Pancreas (tissue), 10 donors: ENCODE results near the gene LRP6. TPM values are rescaled to one million over a fixed set of nuclear protein-coding genes. Genes with fewer than 3 reads are reported as not detected.

Experiments used
- ATAC-seq, 4 donors: fragments of 200-7000 bp; cut with Tn5 transposase; one replicate each; pipeline versions ENCODE4 v1.8.0 to v1.9.1; 2020; ENCODE audit warnings: mild to moderate bottlenecking in 4 of 4, moderate library complexity in 4 of 4
- DNase-seq, 6 donors: peaks; one replicate each; pipeline ENCODE4 v3.0.0-alpha.2; 2020
- FAIRE-seq: peaks from 2 replicates; lab custom pipeline; 2012; peaks lifted over from hg19 to GRCh38; lab: Jason Lieb, UNC
- H3K27ac ChIP-seq, 4 donors: fragments of 200-600 bp; sonication (generic); 1 replicate in 3 of 4; 2 replicates in 1 of 4; pipeline versions ENCODE4 v1.5.0 to v1.8.0; 2020
- H3K27me3 ChIP-seq, 4 donors: fragments of 200-600 bp; one replicate each; pipeline ENCODE4 v1.8.0; 2021
- H3K36me3 ChIP-seq, 3 donors: fragments of 200-600 bp; sonication (generic) in 1 of 3; one replicate each; pipeline versions ENCODE4 v1.5.0 to v1.8.0; 2020 to 2021
- H3K4me1 ChIP-seq, 3 donors: fragments of 200-600 bp; one replicate each; pipeline ENCODE4 v1.8.0; 2021
- H3K4me3 ChIP-seq, 4 donors: fragments of 200-600 bp; sonication (generic) in 2 of 4; one replicate each; pipeline versions ENCODE4 v1.5.0 to v1.8.0; 2020 to 2021
- H3K9me3 ChIP-seq, 4 donors: fragments of 200-600 bp; one replicate each; pipeline ENCODE4 v1.8.0; 2021
- CTCF ChIP-seq, 4 donors: fragments of 200-600 bp; sonication (generic) in 3 of 4; IDR thresholded peaks; one replicate each; pipeline versions ENCODE4 v1.5.0 to v1.8.0; 2021; ENCODE audit warnings: antibody characterized with exemption in 4 of 4
- WGBS, 2 donors: extraction: QIAGEN DNeasy Blood & Tissue Kit; methylation state at CpG; one replicate each; pipeline ENCODE4 v1.1.7; 2013; 5-methylcytosine and 5-hydroxymethylcytosine counted together
- intact Hi-C, 3 donors: fragments of 100-400 bp; cut with DNase I; formaldehyde crosslinking; loops; one replicate each; pipeline versions ENCODE4 v1.11.1 to v1.14.2; 2022
- polyA plus RNA-seq, 2 donors: library from polyadenylated mRNA; stranded (reverse); fragments of 200-250 nt; gene quantifications; one replicate each; pipeline ENCODE4 v1.2.3, GENCODE V29; 2013
- total RNA-seq, 6 donors: library from RNA; stranded (reverse); fragmentation: NEBNext Ultra II Directional in 4 of 6; extraction: Animal tissue kit (Norgen Biotek cat#: 25700) in 4 of 6; gene quantifications; one replicate each; pipeline versions ENCODE4 v1.2.1 to v1.2.4, GENCODE V29; 2021 to 2023
- donor health status: healthy with polysubstance abuse.
- donor health status: DM: no; HTN: no; CAD: no; lungs with moderate emphysema.
- donor health status: DM: no; HTN: no; CAD: no.
- donor health status: control.
- donor health status: control.
- donor health status: Bipolar disorder and iron deficiency.
- donor health status: DM: yes; HTN: yes; CAD: no.
- donor health status: DM: no; HTN: no; CAD: no.
- donor health status: DM: no; HTN: no; CAD: no.
- donor health status: DM: yes; HTN: yes; CAD: no.

Gene LRP6
- total and polyA plus RNA-seq, 8 donors = 6.1 to 28.3 (median 21.2) TPM

- Histone ChIP-seq H3K9me3 (no peaks in the 10 kb centered on the region), H3K4me1 (no peaks in the 10 kb centered on the region), H3K36me3 (no peaks in the 10 kb centered on the region), H3K27ac (no peak overlapping the region), H3K4me3 (no peak overlapping the region), H3K27me3 (no peaks in the 10 kb centered on the region)
- DNase-seq = no peak
- intact Hi-C loops = no loop called here
- 89 to 95% methylated on average over 3 of the region's 3 CpGs for WGBS, 2 donors
- ATAC-seq = no peak
- FAIRE-seq = no peak
- TF ChIP-seq CTCF (IDR thresholded peaks at IDR 0.05) = no peak
Measured at GRCh38 chr12:12091071-12091470, 175.8 kb downstream of the LRP6 start.

GRCh38 chr12:12088761-12089160 lies 178.1 kb downstream of the LRP6 start:
- Histone ChIP-seq H3K9me3 (no peaks in the 10 kb centered on the region), H3K27ac (no peak overlapping the region), H3K4me3 (no peak overlapping the region), H3K27me3 (no peaks in the 10 kb centered on the region), H3K36me3 (no peaks in the 10 kb centered on the region), H3K4me1 (no peaks in the 10 kb centered on the region)
- WGBS, 2 donors = 88 to 96% methylated on average over 9 of the region's 9 CpGs
- ATAC-seq (no peak), DNase-seq (no peak), FAIRE-seq (no peak)
- no peak for TF ChIP-seq CTCF (IDR thresholded peaks at IDR 0.05)
- intact Hi-C loops = no loop called here

- intact Hi-C loops = no loop called here
- Histone ChIP-seq H3K4me3 (no peak overlapping the region), H3K9me3 (no peaks in the 10 kb centered on the region), H3K27me3 (no peaks in the 10 kb centered on the region), H3K27ac (no peak overlapping the region), H3K36me3 (no peaks in the 10 kb centered on the region), H3K4me1 (no peaks in the 10 kb centered on the region)
- ATAC-seq = no peak
- 91 to 94% methylated on average over 10 of the region's 10 CpGs for WGBS, 2 donors
- no peak for TF ChIP-seq CTCF (IDR thresholded peaks at IDR 0.05)
- no peak for FAIRE-seq
- DNase-seq = no peak
Measured at GRCh38 chr12:12088147-12088546, 178.7 kb downstream of the LRP6 start.

DNA sequence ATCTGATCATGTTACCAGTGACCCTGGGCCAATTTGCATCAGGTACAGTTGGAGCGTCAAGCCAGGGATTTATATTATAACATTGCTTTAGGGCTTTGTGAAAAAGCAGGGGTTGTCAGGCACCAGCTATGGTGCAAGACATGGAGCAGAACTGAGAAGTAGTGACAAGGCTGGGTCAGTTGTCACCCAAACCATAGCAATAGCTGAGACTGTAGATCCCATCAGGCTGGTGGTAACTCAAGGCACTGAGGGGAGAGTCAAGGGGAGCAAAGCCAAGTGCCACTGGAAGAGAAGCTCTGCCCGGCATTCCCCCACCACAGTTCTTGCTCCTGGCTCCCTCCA lies 179.2 kb downstream of the LRP6 start:
- no peak for FAIRE-seq
- DNase-seq = no peak
- WGBS, 2 donors = 96 to 98% methylated on average over 2 of the region's 2 CpGs
- intact Hi-C loops = no loop called here
- H3K27me3 ChIP-seq = no peaks in the 10 kb centered on the region
- no peaks in the 10 kb centered on the region for H3K36me3 ChIP-seq
- H3K9me3 ChIP-seq = no peaks in the 10 kb centered on the region
- ATAC-seq = no peak
- no peak overlapping the region for H3K27ac ChIP-seq
- no peaks in the 10 kb centered on the region for H3K4me1 ChIP-seq
- H3K4me3 ChIP-seq = no peak overlapping the region
- no peak for TF ChIP-seq CTCF (IDR thresholded peaks at IDR 0.05)

DNA sequence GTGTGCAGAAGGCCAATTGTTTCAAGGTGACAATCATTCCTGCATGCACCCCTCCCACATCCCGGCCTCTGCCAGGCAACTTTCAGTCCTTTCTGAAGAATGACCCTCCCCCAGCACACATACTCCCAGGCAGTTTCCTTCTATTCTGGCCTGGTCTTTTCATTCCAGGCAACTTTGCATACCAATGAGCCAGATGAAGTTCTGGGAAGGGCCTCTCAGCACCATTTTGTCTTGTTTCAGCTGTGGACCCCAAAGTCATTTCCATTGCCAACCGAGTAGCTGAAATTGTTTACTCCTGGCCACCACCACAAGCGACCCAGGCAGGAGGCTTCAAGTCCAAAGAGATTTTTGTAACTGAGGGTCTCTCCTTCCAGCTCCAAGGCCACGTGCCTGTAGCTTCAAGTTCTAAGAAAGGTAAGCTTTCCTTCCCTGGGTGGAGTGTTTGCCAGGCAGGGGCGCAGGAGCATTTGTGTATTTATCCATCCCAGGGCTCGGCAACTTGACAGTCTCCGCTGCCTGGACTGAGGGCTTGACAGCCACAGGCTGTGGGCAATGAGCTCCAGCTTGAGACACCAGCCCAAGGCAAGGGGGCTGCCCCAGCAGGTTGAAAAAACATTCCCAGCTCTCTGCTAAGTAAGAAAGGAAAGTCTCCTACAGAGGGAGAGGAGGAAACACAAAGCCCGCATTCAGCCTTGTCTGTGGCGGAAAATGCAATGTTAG lies 179.7 kb downstream of the LRP6 start:
- no peak overlapping the region for H3K27ac ChIP-seq
- no peak for TF ChIP-seq CTCF (IDR thresholded peaks at IDR 0.05)
- no peak for ATAC-seq
- H3K4me3 ChIP-seq = no peak overlapping the region
- H3K36me3 ChIP-seq = no peaks in the 10 kb centered on the region
- no peak for DNase-seq
- H3K4me1 ChIP-seq = peaks cover 0 to 2% (median 0%) of the 10 kb centered on the region in 3 donors
- intact Hi-C loops = no loop called here
- H3K27me3 ChIP-seq = no peaks in the 10 kb centered on the region
- 89 to 92% methylated on average over 9 of the region's 9 CpGs for WGBS, 2 donors
- FAIRE-seq = no peak
- no peaks in the 10 kb centered on the region for H3K9me3 ChIP-seq
